Ovary (tissue), 3 donors: ENCODE measurements around the gene SLC16A12.

ENCODE experiments used
- POLR2A ChIP-seq: fragments of 450-650 bp; IDR thresholded peaks from one replicate; pipeline ENCODE4 v1.6.1; 2017; ENCODE audit warnings: antibody characterized with exemption, mild to moderate bottlenecking, moderate library complexity
- TF ChIP-seq, protein P1 (sequence below), 3 donors: fragments of 450-650 bp in 2 of 3; fragments of 200-600 bp in 1 of 3; IDR thresholded peaks; one replicate each; pipeline versions ENCODE4 v1.5.1 to v1.8.0; 2016 to 2022; ENCODE audit warnings: antibody characterized with exemption in 3 of 3, mild to moderate bottlenecking in 1 of 3
- donor health status: DM: no; HTN: no; CAD: no.

DNA sequence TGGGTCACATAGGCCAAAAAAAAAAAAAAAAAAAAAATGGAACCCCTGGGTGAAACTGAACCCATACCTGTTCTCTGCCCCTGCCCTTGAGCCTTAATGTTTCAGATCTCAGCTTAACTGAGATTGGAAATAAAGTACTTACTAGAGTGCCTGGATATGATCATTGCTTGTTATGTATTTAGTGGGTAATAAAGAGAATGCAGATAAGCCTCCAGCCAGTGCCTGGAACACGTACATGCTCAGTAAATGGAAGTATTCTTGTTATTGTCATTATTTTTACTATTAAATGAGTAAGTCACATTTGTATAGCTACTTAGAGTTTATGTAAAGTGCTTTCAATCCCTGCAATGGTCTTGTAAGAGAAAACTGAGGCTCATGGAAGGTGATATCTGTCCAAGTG is 14.7 kb downstream of the SLC16A12 start:
- TF ChIP-seq, protein P1, sequence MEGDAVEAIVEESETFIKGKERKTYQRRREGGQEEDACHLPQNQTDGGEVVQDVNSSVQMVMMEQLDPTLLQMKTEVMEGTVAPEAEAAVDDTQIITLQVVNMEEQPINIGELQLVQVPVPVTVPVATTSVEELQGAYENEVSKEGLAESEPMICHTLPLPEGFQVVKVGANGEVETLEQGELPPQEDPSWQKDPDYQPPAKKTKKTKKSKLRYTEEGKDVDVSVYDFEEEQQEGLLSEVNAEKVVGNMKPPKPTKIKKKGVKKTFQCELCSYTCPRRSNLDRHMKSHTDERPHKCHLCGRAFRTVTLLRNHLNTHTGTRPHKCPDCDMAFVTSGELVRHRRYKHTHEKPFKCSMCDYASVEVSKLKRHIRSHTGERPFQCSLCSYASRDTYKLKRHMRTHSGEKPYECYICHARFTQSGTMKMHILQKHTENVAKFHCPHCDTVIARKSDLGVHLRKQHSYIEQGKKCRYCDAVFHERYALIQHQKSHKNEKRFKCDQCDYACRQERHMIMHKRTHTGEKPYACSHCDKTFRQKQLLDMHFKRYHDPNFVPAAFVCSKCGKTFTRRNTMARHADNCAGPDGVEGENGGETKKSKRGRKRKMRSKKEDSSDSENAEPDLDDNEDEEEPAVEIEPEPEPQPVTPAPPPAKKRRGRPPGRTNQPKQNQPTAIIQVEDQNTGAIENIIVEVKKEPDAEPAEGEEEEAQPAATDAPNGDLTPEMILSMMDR (IDR thresholded peaks at IDR 0.05), result no peak
- TF ChIP-seq POLR2A, result no peak
